ENCODE measurements around the gene PTPRD.

Gene PTPRD

DNA sequence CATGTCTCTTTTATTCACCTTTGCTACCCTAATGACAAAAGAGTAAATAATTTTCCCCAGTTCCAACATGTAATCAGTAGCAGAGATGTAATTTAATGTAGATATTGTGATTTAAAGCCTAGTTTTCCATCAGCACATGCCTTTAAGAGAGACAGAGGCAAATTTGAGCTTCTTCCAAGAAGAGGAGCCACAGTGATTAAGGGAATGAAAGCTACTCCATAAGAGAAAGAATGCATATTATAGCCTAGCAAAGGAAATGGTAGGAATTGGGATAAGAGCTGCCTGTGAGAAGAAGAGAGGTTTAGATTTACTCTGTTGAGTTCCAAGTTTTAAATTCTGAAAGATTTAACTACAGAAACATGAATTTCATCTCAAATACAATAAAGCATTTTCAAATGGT, 2222.2 kb downstream of the PTPRD start:
- DNase-seq: no peak

DNA sequence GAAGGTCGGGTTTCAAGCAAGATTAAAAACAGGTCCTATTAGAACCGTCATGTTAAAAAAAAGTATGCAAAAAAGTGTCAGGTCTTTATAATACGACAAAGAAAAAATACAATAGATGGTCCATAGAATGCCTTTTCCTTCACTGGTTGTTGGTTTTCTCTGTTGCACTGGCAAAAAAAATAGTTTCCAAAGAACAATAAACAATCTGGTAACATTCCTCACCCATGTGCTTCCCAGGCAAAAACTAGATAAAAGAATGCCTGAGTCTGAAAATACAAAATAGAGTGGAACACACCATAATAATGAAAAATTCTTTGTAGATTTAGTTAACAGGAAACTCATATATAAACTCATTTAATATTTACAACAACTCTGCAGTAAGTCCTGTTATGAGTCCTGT, 2223.3 kb downstream of the PTPRD start:
- DNase-seq: no peak

DNA sequence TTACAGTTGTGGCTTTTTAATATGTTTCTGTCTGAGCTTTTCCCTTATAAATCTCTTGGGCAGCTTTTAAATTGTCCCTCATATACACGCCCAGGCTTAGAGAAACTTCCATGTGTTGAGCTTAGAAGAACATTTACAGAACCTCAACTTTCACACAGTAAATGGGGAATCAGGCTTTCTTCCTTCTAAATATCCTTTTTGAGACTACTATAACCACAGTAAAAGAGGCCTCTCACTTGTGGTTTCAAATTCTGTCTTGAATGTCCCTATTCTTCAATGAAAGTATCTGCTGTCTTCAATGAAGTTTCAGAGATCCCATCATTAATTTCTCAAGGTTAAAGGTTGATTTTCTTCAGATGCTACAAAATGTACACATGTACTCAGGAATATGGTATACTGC, 2224.7 kb downstream of the PTPRD start:
- DNase-seq: no peak

DNA sequence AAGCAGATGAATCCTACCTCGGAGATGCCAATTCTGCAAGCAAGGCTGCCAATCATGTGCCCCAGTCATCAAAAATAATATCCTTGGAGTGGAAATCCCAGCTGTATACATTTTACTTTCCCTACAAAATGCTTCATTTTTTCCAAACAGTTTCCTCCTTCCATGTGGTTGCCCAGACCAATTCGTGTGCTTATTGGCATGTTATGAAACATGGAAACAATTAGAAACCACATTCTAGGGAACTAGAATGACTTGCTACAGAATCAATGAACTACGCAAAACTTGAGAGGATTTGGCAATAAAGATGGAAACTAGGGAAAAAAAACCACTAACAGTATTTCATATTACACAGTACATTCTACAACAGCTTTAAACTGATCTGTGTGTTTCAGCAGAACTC, 2228.7 kb downstream of the PTPRD start:
- DNase-seq: no peak

DNA sequence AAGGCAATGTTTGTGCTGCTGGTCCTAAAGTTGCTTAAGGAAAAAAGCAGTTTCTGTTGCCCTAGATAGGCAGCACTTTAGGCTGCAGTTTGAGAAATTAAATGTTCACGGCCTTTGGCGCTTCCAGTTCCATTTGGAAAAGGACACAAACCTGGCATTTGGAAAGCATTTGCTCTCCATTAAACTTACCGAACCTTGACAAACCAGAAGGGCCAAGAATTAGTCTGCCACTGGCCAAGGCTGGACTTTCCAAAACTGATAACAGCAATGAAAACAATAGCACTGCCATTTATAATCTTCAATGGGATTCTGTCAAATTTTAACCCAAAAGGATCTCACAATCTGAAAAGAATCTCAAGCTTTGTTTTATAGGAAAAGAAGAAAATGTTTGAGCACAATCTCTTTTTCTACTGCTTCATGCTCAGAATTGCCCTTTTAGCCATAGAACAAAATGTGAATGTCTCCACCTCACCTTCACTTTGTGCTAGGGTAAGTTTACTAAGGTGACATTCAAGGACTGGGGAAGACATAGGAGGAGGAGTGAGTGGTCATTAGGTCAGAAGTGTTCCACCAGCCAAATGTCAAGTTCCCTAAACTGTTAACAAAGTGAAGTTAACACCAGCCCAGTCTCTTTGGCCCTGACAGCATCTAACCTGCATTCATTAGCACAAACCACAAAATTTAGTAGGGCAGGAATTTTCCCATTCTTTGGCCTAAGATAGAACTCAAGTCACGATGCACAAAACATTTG, 2229.8 kb downstream of the PTPRD start:
- no peak for DNase-seq

DNA sequence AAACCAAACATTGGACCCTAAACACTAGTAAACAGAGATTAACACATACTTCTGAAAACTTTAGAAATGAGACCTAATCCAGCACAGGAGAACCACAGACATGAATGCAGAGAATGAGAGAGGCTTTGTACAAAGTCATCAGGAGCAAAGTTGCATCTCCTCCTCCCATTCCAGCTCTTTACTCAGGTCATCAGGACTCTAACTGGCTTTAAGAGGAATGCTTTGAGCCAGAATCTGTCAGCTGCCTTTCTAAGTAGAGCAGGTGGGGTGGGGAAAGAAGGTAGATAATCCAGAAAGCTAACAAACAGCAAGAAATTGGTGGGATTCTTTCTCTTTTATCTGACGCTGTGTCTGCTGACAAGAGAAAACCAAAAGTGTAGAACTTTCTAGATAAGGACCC, 2230.5 kb downstream of the PTPRD start:
- no peak for DNase-seq

DNA sequence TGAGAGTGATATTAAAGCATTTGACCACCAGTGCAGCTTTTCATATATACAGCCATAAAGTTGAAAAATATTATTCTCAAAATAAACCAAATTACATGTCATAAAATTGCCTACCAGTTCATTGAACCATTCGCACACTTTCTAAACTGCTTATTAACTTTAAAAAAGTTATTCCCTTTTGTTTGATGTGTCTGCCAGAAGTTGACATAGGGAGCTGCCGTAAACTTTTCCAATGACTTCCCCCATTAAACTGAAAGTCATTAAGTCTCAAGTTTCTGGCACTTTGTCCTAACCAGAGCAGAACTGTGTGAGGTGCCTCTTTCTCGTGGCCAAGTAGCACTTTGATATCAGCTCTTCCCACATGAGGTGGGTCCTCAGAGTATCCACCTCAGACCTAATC, 2231.2 kb downstream of the PTPRD start:
- no peak for DNase-seq

DNA sequence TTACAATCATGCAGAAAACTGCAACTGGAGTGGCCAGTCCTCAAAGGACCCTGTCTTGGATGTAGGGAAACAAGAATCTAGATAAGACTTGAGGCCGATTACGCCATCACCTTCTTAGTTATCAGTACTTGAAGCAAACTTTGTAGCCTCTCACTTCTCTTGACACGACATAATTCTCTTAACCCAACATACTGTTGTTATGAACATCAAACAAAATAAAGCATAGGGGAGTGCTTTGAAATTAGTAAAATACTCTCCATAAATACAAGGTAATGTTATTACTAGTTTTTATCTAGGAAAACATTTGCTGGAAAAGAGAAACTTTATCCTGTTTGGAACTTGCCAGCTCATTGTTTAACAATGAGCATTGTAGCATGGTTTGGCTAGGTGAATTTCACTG, 2238.3 kb downstream of the PTPRD start:
- no peak for DNase-seq

DNA sequence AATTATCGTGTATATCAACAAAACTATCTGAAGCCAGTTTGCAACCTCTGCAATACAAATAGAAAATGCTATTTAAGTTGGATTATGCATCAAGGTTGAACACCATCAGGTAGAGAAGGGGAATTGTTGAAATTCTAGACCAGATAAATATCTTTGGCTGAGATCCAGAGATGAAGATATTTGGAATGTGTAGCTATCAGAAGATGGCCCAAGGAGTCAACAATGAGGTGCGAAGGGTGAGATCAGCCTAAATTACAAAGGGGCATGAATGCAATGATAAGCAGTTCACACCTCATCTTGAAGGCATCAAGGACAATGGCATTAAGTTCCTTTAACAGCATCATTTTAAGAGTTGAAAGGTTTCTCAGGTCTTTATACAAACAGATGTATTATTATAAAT, 2241.1 kb downstream of the PTPRD start:
- no peak for DNase-seq

DNA sequence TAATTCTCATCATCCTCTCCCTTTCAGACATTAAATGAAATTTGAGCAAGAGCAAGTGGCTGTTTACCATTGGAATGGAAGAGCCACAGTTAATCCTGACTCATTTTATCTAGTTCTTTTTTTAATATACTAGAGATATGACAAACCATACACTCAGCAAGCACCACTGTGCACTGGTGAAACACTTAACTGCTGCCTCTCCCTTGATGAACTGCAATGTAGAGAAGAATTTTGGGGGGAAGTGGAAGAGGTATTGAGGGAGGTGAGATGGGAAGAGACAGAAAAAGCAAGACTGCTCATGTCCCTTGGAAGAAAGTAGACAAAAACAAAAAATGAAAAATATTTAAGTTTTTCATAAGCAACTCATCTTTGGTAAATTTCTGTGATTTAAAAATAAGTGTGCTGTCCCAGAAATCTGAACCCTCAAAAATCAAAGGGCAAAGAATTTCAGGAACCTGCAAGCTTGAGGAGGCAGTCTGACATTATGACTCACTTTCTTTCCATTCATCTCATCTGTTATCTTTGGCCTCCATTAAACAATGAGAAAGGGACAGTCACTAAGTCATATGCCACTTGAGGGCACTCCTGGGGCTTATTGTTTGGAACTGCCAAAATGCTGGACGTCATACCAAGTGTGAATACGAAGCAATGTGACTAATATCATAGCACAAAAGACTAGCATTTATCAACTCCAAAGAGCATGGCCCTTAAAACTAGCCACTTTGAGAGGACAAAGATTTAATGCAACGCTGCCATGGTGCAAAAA, 2246.5 kb downstream of the PTPRD start:
- DNase-seq: no peak

DNA sequence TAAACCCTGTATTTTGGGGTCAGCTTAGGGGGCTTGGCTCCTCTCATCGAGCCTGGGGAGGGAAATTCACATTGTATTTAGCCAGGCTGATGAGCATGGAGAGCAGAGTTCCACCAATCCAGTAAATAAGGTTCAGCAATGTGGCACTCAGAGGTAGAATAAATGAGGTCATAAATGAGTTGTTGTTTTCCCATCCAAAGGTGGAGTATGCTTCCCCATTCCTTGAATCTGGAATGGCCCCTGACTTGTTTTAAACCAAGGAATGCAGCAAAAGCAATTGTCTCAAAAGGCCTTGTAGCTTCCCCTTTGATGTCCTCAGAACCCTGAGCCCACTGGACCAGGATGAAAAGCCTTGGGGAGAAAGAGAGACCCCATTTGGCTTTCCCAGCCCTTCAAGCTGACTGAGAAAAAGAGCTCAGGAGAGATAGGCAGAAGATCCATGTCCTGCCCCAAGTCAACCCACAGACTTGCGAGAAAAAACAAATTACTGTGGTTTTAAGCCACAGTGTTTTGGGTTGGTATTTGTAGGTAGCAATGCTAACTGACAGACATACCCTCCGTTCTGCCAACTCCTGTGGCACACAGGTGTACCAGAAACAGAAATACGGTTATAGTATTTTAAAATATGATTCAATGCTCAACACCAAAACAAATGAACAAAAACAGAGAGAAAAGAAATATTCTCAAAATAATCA, 2247.2 kb downstream of the PTPRD start:
- DNase-seq: no peak

DNA sequence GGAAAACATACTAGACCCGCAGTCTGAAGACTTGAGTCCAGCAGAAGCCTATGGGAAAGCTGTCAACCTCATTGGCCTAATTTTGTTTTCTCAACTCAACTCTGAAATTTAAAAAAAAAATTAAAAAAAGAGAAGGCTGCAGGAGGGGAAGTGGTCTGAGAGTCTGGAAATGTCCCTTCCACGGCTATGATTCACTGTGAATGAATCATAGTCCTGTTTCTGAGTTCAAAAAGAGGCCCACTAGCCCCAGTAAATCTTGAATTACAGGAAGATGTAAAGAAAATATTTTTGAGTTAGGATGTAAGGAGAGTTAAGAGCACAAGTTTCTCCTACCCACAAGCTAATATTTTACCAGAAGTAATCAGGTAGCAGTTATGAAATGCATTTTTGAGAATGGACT, 2247.8 kb downstream of the PTPRD start:
- DNase-seq: no peak

DNA sequence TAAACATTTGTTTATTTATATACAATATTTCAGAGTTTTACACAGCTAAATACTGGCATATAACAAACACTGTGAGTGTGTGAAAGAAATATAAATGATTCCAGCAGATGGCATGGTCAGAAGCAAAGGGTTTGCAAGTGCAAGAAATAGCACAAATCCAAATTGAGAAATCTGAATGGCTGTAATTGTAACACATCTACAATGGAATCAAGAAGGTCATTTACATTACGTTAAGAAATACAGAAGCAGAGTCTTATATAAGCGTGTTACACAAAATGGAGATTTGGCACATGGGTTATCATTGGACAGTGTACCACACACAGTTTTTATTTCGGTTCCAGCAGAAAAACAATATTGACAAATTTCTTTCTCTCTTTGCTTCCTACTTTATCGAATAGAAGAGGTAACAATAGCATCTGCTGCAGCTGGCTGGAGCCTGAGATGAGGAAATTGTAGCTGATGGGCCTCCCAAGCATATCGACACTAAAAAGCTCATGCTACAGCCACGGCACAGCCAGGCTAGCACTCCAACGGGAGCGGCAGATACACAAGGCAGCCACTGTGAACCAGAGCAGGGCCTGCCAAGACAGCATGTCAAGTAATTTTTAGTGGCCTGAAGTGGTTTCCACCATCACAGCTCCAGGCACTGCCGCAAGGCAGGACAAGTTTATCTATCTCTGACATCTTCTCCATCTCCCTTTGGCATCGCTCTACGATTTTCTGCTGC, 2248.6 kb downstream of the PTPRD start:
- no peak for DNase-seq

DNA sequence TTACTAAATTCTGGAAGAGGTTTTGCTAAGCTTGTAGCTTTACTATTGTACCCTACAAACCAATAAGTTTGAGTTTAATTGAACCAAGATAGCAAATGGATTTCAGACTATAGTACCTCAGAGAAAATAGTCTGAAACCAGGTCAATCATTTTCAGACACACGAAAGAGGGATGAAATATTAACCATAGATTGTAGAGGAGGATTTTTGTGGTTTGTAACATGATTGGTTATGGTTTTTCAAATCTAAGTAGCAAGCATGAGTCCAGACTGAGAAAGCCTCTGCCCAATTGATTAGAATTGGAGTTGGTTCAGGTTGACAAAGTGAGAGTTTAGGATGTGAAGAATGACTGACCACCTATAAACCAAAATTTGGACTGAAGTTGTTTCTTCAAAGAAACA, 2250.6 kb downstream of the PTPRD start:
- no peak for DNase-seq

DNA sequence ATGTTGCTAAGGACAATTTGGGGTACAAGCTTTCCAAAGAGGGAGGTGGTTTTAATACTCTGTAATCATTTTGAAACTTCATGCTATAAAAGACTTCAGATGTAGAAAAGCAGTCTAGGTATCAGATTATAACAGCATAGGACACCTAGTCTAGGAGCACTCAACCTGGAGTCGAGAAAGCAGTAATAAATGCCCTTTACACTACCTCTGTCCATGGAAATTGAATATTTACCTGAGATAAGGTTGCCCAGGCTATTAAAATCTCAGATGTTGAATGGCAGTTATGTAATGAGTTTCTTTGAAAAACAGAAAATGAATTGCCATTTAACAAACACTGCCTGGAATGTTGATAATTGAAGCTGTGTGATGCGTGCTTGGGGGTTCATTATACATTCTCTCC, 2251.4 kb downstream of the PTPRD start:
- DNase-seq: no peak

DNA sequence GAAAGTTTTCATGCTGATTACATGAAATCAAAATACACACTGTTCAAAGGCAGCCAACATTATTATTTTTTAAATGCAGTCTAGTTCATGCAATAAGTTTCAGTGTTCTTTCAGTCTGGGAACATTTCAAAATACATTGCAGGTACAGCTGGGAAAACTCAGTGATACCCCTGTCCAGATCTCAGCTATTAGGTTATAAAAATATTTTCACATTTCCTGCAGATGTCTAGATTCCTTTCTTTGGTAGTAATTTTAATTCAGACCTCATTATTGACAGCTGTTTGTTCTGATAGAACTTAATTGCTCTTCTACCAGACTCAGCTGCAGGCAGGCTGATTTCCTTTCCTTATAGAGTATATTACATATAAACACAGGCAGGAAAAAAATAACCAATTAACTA, 2256.4 kb downstream of the PTPRD start:
- no peak for DNase-seq

DNA sequence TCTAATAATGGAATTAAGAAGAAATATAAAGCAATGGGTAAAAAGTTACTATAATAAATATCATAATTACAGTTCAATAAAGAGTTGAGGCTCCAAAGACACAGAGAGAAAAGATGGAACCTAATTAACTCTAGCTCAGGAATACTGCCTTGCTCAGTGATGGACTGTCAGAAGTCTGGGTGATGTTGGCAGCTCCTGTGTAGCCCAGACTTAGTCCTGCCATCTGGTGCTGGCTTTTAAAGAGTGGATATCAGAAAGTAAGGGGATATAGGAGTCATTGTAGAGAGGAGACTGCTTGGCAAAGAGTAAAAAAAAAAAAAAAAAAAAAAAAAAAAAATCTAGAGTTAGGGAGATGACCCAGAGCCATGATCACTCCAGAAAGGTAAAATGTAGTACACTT, 2261.4 kb downstream of the PTPRD start:
- no peak for DNase-seq

DNA sequence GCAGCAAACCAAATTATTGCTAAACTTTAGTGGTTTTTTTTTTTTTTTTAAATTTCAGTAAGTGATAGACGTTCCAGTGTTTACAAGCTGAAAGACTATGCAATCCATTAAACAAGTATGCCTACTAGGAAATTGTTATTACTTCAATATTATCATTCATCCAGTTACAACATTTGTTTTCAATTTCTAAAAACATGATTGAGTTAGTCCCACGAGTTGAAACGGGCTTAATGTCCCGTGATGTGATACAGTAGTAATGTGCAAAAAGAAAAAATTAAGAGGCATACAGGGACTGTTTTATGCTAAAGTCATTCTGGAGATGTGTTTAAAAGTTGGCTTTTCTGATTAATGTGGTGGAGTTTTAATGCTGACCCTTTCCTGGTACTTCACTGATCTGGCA, 2262.9 kb downstream of the PTPRD start:
- no peak for DNase-seq

DNA sequence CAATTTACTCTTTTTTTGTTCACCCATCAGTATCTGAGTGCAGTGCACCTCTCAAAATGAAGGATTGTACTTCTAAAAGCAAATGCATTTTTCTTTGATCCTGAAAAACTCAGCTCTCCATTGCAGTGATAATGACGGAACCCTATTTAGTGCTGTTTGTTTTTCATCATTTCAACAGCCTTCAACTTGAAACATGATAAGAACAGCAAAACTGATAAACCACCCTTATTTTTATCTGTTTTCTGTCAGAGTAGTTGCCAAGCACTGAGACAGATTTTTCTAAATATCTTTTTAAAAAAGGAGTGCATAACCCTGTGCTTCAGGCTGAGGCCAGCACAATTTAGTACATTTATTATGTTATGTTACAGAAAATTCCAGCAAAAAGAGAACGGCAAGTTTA, 2263.4 kb downstream of the PTPRD start:
- no peak for DNase-seq

DNA sequence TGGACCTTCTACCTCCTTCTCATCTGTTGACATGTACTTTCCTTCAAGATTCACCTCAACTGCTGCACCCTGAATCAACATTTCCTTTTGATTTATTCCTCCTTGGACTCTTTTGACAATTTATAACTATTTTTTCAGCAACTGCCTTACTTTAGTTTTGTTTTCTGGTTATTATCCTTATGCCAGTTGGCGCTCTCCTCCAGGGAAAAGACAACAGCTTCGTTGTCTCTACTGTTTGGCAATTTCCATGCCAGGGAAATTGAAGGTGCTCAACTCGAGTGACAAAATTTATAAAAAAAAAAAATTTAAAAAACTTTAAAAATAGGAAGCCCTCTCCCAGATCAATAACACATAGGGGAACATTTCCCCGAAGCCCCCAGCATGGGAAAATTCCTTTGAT, 2264.0 kb downstream of the PTPRD start:
- DNase-seq: no peak

DNA sequence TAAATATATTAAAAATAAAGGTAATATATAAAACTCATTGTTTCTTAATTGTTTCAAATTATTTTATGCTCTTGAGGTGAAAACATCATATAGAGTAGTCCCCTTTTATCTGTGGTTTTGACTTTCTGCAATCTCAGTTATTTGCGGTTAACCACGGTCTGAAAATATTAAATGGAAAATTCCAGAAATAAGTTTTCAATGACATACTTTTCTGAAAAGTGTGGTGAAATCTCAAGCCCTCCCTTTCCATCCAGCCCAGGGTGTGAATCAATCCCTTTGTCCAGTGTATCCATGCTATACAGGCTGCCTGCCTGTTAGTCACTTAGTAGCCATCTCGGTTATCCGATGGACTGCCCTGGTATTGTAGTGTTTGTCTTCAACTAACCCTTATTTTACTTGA, 2266.5 kb downstream of the PTPRD start:
- no peak for DNase-seq

DNA sequence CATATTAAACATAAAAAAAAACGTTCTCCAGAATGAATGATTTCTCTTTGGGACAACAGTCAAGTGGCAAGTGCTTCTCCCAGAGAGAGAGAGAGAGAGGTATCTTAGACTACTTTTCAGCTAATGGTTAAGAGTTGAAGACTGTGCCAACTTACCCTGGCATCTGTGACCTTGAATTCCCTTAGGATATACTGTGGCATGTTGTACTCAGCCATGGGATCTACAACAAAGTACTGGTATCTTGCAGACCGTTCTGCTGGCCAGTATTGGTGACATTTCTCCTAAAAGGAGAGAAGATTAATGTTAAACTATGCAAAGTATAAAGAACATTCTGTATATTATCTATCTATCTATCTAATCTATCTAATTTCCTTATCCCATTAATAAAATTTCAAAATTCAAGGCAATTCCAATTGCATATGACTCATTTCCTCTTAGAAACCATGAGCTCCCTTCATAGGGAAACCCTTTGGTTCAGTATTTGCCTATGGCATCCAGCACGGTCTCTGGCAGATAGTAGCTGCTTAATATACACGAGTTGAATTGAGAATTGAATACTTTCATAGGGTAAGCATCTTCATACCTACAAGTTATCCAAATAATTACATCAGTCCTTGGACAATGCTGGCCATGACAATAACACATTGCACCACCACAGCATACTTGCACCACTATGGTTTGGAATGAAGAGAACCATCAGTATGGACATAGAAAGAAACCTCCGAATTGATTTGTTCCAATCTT, 2273.9 kb downstream of the PTPRD start:
- DNase-seq: no peak
